ENCODE results near the gene GSDMA.

Gene GSDMA

DNA sequence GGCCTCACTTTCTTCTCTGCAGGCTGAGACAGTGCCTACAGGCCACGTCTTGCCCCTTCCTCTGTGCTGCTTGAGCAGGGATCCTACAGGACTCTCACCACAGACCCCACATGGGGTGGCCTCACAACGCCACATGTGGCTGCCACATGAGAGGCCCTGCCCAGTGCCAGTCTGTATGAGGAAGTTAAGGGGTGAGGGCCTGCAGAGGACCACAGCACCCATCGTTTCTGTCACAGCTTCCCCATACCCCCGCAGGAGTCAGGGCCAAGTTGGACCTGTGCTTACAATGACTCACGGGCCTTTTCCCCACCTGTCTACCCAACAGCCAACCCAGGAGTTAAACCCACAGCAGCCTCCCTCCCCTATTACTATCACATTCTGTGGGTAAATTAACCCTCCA lies 41.5 kb upstream of the GSDMA start:
- TF ChIP-seq, protein P1, sequence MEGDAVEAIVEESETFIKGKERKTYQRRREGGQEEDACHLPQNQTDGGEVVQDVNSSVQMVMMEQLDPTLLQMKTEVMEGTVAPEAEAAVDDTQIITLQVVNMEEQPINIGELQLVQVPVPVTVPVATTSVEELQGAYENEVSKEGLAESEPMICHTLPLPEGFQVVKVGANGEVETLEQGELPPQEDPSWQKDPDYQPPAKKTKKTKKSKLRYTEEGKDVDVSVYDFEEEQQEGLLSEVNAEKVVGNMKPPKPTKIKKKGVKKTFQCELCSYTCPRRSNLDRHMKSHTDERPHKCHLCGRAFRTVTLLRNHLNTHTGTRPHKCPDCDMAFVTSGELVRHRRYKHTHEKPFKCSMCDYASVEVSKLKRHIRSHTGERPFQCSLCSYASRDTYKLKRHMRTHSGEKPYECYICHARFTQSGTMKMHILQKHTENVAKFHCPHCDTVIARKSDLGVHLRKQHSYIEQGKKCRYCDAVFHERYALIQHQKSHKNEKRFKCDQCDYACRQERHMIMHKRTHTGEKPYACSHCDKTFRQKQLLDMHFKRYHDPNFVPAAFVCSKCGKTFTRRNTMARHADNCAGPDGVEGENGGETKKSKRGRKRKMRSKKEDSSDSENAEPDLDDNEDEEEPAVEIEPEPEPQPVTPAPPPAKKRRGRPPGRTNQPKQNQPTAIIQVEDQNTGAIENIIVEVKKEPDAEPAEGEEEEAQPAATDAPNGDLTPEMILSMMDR (IDR thresholded peaks at IDR 0.05; ENCODE audit: low read length, missing control alignments) = no peak
- H3K4me3 ChIP-seq (replicated peaks; ENCODE audit: low read depth, low read length) = no peak overlapping the region
- DNase-seq (ENCODE audit: low read depth) = no peak

DNA sequence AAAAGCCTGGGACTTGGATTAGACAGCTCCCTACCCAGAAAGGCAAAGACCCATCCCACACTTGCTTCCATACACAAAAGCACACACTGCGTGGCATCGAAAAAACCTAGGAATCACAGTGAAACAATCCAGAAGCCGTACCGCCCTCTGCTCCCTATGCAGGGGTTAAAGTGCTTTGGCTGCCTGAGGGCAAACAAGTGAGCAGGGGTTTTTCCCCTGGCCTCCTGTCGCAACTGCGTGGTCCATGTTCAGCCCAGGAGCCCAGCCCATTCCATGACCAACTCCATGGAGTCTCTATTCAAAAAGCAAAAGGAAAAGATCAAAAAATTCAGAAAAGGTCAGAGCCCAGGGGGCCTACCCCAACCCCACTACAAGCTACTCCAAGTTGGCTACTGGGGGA lies 40.8 kb upstream of the GSDMA start:
- no peak for DNase-seq (ENCODE audit: low read depth)
- H3K4me3 ChIP-seq (replicated peaks; ENCODE audit: low read depth, low read length) = no peak overlapping the region
- TF ChIP-seq, protein P1 (IDR thresholded peaks at IDR 0.05; ENCODE audit: low read length, missing control alignments) = no peak

DNA sequence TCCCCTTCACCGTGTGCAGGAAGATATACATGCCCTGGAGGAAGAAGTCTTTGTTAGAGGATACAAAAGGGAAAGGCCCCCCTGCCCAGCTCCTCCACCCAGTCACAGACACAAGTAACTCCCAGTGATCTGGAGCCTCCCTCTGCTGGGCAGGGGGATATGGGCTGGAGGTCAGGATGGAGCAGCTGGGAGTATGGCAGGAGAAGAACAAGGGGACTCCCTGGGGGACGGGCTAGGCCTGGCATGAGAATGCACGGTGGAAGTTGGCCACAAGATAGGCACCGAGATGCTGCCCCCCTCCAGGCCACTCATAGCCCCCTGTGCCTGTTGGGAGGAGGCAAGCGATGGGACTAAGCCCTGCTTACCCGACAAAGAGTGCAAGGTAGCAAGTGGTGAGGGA lies 39.6 kb upstream of the GSDMA start:
- TF ChIP-seq, protein P1 (IDR thresholded peaks at IDR 0.05; ENCODE audit: low read length, missing control alignments) = no peak
- no peak overlapping the region for H3K4me3 ChIP-seq (replicated peaks; ENCODE audit: low read depth, low read length)
- DNase-seq (ENCODE audit: low read depth) = no peak

DNA sequence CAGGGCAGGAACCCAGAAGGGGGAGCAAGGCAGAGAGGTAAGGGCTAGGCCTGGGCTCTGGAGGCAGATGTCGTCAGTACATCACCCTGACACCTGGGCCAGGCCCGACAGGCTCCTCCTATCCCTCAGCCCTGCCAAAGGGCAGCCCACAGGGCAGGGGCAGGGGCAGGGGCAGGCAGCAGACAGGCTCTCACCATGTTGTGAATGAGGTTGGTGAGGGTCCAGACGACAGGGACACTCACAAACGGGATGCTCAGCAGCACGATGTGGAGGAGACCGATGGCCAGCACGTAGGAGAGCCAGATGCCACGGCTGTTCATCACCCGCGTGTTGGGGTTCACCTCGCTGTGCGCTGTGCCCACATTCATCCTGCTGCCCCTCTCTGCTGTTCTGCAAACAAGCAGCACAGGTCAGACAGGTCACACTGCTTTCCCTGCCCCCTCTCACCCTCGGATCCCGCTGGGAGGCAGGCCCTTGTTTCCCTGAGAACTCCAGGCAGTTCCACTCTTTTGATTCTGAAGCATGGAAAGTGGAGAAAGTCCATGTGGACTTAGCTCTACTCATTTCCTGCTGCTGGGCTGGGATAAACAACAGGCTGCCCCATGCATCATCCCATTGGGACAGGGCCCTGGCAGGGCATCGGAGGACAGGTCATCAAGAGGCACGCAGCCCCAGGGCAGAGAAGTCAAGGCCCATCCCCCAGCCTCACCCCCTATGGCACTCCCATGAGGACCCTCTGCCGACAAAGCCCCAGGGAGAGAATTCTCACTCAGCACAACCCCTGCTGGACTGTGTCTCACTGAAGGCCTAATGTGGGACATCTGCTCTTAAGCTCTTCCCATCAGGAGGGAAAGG lies 38.7 kb upstream of the GSDMA start:
- TF ChIP-seq, protein P1 (IDR thresholded peaks at IDR 0.05; ENCODE audit: low read length, missing control alignments) = peak; percentile 27
- peak; percentile 29 for DNase-seq (ENCODE audit: low read depth)
- H3K4me3 ChIP-seq (replicated peaks; ENCODE audit: low read depth, low read length) = no peak overlapping the region

DNA sequence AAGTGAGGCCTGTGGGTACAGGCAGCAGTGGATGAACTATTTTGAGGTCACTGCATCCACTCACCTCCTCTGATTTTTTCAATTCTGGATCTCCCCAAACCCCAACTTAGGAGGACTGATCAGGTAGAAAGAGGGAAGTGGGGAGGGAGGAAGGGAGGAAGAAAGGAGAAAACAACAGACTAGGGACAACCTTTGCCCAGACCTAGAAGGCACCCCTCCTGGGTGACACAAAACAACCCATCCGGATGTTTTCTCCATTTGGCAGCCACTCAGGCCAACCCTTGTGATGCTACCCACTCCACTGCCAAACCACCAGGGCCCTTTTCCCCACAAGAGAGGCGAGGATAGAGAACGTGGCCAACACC lies 38.1 kb upstream of the GSDMA start:
- DNase-seq (ENCODE audit: low read depth) = no peak
- TF ChIP-seq, protein P1 (IDR thresholded peaks at IDR 0.05; ENCODE audit: low read length, missing control alignments) = no peak
- H3K4me3 ChIP-seq (replicated peaks; ENCODE audit: low read depth, low read length) = no peak overlapping the region

DNA sequence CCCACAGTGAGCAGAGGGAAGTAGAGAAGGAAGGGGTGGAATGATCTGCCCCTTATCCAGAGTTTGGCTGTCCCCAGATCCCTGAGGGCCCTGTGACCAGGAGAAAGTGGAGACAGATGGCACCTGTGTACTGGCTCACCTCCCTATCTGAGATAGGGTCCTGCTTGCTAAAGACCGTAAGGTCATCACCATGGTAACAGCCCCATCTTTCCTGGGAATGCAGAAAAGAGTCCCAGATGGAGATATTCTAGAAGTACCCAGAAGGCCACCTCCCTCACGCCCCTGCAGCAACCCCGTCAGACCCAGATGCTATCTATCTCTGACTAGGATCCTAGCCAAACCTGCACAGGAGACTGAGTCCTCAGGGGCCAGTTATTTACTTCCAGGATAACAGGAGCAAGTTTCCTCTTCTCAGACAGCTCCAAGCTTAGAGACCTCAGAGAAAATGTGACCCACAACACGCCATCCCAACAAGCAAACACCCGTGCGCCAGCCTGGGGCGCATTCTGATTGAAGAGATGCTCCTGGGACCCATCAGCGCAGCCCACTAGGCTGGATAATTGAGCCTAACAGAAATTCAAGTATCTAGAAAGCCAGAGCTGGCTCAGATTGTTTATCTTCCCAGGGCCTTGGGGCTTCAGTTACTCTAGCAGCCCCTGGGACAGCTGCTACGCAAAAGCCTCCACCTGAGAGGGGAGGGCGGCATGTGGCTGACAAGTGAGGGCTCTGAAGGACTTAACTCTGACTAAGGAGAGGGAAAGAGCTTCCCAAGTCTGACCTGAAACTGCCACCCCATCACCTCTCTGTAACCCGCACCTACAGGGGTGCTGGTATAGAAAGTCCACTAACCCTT lies 37.3 kb upstream of the GSDMA start:
- DNase-seq (ENCODE audit: low read depth) = no peak
- TF ChIP-seq, protein P1 (IDR thresholded peaks at IDR 0.05; ENCODE audit: low read length, missing control alignments) = no peak
- peak overlapping the region; percentile 83 for H3K4me3 ChIP-seq (replicated peaks; ENCODE audit: low read depth, low read length)
